ENCODE data around the gene TTPAL.

TTPAL gene, protein sequence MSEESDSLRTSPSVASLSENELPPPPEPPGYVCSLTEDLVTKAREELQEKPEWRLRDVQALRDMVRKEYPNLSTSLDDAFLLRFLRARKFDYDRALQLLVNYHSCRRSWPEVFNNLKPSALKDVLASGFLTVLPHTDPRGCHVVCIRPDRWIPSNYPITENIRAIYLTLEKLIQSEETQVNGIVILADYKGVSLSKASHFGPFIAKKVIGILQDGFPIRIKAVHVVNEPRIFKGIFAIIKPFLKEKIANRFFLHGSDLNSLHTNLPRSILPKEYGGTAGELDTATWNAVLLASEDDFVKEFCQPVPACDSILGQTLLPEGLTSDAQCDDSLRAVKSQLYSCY

DNA sequence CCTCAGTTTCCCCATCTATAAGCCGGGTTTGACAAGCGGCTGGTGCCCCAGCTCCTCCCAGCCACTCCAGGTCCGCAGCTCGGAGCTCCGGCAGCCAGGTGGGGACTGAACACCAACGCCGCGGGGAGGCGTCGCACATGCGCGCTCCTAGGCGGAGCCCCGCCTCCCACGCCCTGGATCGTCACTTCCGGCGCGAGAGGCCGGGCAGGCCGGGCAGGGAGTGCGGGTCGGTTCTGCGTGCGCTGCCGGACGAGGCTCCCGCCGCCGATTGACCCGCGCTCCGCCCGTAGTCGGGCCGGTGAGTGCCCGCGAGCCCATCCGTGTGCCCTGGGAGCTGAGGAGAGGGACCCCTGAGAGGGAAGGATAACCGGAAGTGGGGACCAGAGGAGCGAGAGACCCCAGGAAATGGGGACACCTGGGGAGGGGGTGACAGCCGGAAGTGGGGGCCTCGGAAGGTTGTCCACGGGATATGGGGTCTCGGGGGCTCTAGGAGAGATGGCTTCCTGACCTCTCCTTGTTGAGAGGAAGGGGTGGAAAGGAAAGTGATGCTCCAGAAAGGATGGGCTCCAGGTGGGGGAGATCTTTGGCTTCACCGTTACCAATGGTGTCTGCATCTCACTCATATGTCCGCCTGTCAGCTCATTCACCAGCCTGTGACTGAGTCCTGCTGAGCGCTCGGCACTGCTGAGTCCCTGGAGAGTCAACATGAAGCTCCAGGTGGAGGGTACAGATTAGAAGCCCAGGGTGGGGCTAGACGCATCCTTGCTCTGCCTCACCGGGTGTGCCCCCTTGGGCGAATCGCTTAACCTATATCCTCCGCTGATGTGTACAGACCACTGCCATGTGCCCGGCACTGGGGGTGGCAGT, at the start of gene TTPAL:
Gene TTPAL, plus strand, starts transcription at position 181 of the 867 bp plus-strand sequence. CDS start 4,126 bp downstream, outside the sequence.
- DNase-seq: peak; percentile 94

DNA sequence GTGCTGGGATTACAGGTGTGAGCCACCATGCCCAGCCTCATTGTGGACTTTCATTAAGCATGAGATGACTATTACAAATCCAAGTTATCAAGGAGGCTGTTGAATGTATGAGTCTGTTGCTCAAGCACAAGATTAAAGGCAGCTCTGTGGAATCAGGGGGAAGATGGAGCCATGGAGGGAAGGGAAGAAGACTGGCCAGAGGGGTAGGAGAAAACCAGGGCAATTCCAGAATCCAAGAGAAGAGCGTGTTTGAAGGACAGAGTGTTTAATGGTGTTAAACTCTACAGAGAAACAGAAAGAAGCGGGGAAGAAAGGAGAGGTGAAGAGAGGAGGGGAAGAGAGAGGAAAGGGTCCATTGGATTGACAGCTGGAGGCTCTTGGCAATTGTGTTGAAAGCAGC, 49.8 kb upstream of the TTPAL start:
- no peak for DNase-seq

DNA sequence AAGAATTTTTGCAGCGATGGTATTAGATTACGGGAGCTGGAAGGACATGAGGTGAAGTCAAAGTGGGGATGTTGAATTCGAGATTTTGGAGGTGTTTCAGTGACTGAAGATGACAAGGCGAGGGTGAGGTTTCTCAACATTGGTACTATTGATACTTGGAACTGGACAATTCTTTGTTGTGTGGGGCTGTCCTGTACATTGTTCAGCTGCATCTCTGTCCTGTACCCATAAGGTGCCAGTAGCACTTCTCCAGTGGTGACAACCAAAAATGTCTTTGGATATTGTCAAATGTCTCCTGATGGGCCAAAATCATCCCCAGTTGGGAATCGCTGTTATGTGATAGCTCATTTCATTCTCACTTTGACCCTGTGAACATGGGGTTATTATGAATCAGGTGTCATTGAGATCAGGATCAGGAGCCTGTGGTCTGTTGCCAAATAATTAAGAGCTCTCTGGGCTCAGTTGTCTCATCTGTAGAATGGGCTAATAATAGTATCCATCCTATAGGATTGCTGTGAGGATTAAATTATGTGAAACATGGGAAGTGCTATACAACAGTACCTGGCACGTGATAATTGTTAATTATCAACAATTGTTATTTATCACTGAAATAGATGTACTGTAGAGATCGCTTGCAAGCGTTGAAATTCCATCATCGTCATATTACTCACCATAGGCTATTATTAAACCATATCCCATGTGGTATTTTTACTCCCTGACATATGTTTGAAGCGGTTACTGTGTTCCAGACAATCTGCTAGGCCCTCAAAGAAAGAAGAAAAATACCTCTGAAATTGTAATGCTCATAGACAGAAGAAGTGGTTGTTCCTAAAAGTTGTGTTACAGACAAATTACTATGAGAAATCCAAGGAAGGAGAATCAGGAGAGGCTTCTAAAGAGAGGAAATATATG, 48.5 kb upstream of the TTPAL start:
- no peak for DNase-seq

DNA sequence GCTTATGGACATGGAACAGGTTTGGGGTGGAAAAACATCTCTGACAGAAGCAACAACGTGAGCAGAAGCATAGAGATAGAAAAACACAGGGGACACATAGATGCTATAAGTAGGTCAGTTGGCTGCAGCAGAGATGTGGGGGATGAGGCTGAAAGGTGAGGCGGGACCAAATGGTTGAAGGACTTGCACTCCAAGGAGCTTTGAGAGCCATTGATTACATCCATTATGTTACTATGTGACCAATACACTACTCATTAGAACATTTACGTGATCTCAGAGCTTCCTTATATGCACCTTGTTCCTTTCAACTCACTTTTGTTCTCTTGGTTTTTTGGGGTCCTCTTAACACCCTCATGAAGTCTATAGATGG, 47.9 kb upstream of the TTPAL start:
- DNase-seq: no peak

DNA sequence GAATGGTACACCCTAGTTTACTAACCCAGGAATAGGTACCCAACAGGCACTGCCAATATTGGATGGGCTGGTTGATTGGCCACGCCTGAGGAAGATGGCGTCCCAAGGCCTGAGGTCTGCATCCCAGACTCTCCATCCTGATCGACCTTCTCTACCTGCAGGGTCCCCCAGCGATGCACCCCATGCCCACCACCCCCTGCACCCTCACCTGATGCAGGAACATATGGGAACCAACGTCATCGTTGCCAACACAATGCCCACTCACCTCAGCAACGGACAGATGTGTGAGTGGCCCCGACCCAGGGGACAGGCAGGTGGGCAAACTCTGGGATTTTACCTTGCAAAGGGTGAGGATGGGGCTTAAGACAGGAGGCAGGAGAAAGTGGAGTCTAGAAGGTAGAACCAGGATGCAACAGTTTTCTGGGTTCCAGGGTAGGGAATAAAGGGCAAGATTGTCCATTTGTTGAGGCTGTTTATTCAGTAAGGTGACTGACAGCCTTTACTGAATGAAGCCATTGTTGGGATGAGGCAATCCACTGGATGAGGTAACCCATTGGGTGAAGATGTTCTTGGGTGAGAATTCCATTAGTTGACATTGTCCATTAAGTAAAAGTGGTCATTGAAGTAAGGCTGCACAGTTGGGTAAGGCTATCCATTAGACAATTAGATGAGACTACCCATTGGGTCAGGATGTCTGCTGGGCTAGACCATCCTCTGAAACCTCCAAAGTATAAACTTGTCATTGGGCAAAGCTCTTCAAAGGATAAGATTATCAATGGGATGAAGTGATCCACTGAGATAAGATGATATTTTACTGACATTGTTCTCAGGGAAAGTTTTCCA, 47.3 kb upstream of the TTPAL start:
- no peak for DNase-seq

DNA sequence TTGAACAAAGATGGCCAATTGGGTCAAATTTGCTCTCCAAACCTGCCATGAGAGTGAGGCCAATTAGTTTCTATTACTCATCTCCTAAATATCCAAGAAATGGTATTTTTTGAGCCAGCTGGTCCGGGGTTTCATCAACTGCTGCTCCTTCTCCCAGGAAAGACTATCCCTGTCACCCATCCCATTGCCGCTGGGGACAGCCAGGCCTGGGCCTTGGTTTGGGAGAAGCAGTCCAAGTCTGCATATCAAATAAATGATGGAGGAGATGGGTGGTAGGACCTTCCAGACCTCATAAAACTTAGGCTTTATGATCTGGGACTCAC, 46.7 kb upstream of the TTPAL start:
- no peak for DNase-seq

DNA sequence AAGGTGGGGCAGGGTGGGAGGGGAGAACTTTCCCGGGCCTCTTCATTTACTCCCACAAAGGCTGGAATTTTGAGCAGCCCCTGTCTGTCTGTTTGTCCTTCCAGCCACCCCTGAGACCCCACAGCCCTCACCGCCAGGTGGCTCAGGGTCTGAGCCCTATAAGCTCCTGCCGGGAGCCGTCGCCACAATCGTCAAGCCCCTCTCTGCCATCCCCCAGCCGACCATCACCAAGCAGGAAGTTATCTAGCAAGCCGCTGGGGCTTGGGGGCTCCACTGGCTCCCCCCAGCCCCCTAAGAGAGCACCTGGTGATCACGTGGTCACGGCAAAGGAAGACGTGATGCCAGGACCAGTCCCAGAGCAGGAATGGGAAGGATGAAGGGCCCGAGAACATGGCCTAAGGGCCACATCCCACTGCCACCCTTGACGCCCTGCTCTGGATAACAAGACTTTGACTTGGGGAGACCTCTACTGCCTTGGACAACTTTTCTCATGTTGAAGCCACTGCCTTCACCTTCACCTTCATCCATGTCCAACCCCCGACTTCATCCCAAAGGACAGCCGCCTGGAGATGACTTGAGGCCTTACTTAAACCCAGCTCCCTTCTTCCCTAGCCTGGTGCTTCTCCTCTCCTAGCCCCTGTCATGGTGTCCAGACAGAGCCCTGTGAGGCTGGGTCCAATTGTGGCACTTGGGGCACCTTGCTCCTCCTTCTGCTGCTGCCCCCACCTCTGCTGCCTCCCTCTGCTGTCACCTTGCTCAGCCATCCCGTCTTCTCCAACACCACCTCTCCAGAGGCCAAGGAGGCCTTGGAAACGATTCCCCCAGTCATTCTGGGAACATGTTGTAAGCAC, 46.0 kb upstream of the TTPAL start:
- DNase-seq: no peak

DNA sequence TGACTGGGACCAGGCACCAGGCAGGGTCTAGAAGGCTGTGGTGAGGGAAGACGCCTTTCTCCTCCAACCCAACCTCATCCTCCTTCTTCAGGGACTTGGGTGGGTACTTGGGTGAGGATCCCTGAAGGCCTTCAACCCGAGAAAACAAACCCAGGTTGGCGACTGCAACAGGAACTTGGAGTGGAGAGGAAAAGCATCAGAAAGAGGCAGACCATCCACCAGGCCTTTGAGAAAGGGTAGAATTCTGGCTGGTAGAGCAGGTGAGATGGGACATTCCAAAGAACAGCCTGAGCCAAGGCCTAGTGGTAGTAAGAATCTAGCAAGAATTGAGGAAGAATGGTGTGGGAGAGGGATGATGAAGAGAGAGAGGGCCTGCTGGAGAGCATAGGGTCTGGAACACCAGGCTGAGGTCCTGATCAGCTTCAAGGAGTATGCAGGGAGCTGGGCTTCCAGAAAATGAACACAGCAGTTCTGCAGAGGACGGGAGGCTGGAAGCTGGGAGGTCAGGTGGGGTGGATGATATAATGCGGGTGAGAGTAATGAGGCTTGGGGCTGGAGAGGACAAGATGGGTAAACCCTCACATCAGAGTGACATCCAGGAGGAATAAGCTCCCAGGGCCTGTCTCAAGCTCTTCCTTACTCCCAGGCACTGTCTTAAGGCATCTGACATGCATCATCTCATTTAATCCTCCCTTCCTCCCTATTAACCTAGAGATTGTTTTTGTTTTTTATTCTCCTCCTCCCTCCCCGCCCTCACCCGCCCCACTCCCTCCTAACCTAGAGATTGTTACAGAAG, 45.2 kb upstream of the TTPAL start:
- no peak for DNase-seq

DNA sequence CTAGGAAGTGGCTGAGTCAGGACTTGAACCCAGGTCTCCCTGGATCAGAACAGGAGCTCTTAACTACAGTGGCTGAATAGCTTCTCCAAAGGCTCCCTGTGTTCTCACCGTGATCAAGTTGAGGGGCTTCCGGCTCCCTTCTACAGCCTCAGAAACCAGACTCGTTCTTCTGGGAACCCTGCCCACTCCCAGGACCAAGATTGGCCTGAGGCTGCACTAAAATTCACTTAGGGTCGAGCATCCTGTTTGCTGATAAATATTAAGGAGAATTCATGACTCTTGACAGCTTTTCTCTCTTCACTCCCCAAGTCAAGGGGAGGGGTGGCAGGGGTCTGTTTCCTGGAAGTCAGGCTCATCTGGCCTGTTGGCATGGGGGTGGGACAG, 44.6 kb upstream of the TTPAL start:
- no peak for DNase-seq

DNA sequence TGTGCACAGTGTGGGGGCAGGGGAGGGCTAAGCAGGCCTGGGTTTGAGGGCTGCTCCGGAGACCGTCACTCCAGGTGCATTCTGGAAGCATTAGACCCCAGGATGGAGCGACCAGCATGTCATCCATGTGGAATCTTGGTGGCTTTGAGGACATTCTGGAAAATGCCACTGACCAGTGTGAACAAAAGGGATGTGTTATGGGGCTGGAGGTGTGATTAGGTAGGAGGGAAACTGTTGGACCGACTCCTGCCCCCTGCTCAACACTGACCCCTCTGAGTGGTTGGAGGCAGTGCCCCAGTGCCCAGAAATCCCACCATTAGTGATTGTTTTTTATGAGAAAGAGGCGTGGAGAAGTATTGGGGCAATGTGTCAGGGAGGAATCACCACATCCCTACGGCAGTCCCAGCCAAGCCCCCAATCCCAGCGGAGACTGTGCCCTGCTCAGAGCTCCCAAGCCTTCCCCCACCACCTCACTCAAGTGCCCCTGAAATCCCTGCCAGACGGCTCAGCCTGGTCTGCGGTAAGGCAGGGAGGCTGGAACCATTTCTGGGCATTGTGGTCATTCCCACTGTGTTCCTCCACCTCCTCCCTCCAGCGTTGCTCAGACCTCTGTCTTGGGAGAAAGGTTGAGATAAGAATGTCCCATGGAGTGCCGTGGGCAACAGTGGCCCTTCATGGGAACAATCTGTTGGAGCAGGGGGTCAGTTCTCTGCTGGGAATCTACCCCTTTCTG, 44.0 kb upstream of the TTPAL start:
- no peak for DNase-seq

DNA sequence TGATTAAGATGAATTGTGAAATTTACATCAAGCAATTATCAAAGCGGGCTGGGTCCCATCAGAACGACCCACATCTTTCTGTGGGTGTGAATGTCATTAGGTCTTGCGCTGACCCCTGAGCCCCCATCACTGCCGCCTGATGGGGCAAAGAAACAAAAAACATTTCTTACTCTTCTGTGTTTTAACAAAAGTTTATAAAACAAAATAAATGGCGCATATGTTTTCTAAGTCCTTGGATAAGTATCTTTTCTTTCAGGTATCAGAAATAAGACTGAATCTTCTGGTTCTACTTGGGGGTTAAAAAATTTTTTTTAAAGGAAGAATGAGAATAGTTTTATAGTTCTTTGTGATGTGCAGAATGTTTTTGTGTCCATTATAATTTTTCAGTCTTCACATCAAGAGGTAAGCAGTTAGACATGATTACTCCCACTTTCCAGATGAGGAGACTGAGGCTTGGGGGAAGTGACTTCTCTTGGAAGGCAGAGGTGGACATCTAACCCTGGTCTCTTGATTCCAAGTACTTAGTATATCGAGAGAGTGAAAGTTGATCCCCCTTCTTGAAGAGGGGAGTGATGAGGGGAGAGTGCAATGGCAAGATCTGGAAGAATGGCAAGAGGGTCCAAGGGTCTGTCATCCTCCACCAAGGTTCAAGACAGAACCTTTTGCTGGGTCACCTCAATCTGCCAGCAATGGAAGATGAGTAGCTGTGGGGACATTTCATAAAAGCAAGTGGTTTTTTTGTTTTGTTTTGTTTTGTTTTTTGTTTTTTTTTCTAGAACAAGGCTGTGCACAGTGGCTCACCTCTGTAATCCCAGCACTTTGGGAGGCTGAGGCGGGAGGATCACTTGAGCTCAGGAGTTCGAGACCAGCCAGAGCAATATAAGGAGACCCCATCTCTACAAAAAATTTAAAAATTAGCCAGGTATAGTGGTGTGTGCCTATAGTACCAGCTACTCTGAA, 42.8 kb upstream of the TTPAL start:
- DNase-seq: no peak

DNA sequence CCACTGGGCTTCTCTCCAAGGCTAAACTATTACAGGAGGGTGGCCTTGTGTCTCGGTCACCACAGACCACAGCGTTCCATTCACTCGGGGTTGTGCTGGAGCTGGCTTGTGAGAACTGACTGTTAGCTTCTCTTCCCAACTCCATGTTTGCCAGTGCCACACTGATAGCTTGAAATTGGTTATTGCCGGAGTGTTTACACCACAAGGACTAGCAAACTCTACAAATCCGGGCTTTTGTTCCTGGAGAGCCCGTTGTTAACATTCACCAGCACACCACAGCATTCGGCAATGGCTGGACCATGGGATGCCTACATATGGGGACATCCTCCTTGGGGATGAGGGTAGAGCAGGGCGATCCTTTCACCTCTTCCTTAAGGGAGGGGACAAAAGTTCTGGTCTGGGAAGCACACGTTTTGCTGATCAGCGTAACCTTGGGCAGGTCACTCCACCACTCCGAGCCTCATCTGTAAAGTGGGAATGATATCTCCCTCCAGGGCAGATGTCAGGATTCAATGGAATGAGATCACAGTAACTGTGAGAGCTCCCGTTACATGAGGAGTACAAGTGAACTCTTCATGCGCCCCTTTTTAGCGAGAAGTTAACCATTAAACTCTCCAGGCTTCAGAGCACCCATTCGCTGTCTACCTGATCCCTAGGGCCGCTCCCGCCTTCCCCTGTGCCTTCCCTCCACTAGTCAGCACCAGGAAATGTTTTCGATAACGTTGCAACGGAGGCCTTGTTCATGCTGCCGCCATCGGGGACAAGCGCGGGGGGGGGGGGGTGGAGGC, 41.7 kb upstream of the TTPAL start:
- no peak for DNase-seq

DNA sequence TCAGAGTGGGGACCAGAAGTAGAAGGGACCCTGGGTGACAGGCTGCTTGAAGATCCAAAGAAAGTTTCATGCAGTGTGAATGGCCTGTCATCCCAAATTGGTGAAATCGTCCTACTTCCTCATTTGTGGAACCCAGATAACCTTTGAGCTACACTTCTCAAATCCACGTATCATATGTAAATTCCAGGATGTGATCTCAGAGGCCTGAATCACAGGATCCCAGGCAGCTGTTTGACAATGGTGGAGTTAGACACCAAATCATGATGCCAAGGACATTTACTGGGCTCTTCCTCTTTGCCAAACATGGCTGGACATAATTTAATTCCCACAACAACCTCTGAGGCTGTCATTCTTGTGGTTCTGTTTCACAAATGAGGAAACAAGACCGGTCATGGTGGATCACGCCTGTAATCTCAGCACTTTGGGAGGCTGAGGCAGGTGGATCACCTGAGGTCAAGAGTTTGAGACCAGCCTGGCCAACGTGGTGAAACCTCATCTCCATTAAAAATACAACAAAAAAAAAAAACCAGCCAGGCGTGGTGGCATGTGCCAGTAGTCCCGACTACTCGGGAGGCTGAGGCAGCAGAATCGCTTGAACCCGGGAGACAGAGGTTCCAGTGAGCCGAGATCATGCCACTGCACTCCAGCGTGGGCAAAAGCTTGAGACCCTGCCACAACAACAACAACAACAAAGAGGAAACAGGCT, 39.9 kb upstream of the TTPAL start:
- DNase-seq: no peak

DNA sequence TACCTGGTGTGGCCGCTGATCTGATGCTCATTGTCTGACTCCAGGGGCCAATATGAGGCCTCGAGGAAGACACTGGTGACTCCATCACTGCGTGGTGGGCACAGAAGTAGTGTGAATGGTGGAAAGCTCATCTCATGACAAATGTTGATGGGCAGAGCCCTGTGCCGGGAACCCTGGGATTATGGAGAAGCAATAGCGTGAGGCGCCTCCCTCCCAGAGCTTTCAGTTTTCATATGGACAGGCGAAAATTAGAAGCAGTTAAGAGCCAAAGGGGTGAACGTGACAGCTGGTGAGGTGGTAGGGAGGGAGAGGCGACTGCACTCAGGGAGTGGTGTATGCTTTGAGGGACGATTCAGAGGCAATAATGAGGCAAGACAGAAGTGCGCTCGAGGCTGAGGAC, 39.3 kb upstream of the TTPAL start:
- DNase-seq: no peak

DNA sequence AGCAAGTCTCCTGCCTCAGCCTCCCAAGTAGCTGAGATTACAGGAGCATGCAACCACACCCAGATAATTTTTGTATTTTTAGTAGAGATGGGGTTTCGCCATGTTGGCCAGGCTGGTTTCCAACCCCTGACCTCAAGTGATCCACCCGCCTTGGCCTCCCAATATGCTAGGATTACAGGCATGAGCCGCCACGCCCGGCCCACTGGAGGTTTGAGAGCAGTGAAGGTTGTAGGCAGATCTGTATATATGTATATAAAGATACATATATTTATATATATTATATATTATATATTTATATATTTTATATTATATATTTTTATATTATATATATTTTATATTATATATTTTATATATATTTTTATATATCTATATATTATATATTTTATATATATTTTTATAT, 38.2 kb upstream of the TTPAL start:
- DNase-seq: no peak

DNA sequence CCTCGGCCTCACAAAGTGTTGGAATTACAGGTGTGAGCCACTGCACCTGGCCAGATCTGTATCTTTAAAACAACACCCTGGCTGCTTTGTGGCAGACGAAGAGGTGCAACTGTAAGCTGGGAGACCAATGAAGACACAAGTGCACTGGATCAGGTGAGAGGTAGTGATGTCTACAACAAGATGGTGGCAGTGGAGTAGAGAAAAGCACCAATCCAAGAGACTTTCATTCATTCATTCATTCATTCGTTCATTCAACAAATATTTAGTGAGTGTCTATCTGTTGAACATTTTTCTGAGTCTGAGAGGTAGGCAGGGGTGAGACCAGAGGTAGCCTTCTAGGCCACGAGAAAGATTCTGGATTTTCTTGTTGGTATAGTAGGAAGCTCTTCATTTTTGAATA, 36.9 kb upstream of the TTPAL start:
- DNase-seq: no peak

DNA sequence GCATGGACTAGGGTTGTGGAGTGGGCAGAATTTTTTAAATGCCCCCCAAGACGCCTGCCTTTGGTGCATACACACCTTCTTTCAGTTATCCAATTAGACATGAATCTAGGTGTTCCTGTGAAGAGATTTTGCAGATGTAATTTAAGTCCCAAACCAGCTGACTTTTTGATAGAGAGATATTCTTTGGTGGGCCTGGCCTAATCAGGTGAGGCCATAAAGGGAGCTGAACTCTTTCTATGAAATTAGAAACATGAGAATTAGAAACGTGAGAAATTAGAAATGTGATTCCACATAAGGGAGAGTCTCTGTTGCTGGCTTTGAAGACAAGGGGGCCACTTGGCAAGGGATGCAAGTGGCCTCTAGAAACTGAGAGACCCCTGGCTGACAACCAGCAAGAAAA, 36.4 kb upstream of the TTPAL start:
- no peak for DNase-seq
